GM18499 (cell line): Measurements from ENCODE around the gene C19orf73.
"Not testable (repeated sequence)": the region's sequence is repeated elsewhere in the genome, so short reads cannot be mapped to it uniquely, and the experiment has no call there.

ENCODE experiments used
- ATAC-seq: cut with Tn5 transposase; IDR thresholded peaks from one replicate; pipeline ENCODE4 v1.9.1; 2021; ENCODE audit warnings: moderate number of reproducible peaks; ENCODE audit not compliant: insufficient read depth, unreplicated experiment

The C19orf73 gene

DNA sequence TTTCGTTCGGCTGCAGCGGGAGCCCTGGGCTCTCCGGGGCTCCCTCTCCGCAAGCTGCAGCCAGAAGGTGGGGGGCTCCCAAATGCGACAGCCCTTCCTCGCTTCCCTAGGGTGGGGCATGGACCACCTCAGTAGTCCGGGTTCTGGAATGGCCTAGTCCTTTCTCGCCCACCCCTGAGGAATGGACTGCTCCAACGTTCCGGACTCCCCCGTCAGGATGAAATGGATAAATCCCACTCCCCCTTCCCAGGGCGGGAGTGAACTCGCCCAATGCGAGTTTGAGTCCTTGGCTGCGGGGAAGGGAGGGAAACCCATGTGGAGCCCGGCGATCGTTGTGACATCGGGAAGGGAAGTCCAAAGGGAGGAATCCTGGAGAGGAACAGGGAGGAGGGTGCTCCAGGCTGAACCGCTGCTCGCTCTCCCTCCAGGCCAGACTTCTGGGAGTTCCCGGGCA lies 30.7 kb upstream of the C19orf73 start:
- ATAC-seq = no peak

DNA sequence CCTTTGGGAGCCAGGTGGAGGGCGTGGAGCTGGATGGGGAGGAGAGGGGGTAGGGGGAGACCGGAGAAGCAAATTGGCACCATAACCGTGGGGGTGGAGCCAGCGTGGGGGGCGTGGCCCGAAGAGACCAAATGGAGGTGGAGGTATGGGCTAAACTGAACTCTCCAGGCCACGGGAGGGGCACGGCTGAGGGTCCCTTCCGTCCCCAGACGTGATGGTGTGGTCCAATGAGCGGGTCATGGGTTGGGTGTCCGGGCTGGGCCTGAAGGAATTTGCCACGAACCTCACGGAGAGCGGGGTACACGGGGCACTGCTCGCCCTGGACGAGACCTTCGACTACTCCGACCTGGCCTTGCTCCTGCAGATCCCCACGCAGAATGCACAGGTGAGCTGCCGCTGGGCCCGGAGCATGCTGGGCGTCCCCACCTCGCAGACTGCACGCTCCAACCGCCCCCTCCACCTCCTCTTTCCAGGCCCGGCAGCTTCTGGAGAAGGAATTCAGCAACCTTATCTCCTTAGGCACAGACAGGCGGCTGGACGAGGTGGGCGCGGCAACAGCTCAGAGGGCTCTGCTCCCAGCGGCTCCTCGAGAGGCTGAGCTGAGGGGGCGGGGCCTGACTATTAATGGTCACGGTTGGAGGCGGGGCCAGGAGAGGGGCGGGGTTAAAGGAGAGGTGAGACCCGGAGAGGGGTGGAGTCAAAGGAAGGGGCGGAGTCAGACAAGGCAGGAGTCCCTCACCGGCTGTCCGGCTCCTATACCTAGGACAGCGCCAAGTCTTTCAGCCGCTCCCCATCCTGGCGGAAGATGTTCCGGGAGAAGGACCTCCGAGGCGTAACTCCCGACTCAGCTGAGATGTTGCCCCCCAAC lies 30.1 kb upstream of the C19orf73 start:
- no peak for ATAC-seq

DNA sequence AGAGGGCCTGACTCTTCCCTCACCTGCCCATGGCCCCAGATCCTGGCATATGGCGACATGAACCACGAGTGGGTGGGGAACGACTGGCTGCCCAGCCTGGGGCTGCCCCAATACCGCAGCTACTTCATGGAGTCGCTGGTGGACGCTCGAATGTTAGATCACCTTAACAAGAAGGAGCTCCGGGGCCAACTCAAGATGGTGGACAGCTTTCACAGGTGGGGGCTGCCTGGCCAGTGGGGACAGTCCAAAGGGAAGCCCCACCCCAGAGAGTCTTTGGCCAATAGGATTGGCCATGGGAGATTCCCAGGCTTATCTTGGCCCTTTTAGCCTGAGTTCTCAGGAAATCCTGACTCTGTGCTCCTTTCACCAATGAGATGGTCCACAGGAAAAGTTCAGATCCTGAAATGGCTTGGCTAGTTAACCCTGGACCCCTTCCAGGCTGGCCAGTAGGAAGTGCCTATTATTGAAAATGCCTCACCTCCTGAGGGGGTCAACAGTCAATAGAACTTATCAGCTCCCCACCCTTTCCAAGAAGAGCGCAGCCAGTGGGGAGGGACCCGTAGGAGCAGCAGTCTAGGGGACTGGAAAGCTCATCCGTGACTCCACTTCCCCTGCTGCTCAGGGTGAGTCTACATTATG lies 29.2 kb upstream of the C19orf73 start:
- no peak for ATAC-seq

DNA sequence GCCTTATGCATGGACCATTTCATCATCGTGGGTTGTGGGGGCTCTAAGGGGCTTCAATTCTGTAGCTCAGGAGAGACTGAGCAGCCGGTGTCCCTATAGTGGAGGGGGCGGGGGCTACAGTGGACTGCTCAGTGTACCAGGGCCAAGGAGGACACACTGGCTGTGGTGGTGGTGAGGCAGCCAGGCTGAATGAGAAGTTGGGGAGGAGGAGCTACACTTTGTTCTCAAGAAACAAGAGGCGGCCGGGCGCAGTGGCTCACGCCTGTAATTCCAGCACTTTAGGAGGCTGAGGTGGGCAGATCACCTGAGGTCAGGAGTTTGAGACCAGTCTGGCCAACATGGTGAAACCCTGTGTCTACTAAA lies 27.4 kb upstream of the C19orf73 start:
- ATAC-seq = not testable (repeated sequence)

DNA sequence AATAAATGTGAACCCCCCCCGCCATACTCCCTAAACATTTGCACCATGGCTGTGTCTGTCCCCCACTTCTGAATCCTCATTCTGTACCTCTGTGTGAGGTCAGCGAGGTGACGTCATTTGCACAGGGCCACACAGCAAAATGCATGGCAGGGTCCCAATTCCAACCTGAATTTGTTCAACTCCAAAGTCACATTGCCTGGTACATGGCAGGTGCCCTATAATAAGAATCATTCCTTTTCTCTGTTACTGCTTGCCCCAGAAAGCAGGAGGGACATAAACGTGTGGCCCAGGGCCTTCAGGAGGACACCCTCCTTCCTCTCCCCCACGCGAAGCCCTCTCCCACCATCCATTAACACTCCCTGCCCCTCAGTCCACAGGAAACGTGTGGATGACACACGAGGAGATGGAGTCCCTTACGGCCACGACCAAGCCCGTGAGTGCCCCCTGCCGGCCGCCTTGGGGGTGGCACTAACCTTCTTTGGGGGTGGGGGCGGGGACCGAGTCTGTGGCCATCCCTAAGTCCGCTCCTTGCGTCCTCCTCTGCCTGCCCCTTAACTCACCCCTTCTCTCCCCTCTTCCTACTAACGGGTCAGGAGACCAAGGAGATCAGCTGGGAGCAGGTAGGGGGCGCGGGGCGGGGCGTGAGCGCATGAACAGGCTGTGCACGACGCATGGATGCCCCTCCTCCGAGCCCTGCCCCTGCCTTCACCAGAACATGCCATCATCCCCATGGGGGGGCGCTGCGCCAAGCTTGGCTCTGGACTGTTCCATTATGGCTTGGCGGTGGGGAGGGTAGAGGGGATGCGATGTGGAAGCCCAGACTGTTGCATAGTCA lies 26.8 kb upstream of the C19orf73 start:
- ATAC-seq = no peak

DNA sequence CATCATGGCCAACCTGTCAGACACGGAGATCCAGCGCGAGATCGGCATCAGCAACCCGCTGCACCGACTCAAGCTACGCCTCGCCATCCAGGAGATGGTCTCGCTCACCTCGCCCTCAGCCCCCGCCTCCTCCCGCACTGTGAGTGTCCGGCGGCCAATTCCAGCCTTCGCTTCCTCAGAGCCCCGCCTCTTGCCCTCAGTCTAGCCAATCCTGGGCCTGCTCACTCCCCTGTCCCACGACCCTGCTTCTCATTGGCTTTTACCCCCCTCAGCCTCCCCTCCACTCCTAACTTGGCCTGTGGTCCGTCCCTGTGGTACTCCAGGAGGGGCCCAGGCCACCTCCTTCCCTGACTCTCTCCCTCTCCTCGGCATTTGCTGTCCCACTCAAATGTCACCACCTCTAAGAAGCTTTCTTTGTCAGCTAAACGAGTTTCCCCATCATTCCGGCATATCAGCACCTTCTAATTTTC lies 24.0 kb upstream of the C19orf73 start:
- no peak for ATAC-seq

DNA sequence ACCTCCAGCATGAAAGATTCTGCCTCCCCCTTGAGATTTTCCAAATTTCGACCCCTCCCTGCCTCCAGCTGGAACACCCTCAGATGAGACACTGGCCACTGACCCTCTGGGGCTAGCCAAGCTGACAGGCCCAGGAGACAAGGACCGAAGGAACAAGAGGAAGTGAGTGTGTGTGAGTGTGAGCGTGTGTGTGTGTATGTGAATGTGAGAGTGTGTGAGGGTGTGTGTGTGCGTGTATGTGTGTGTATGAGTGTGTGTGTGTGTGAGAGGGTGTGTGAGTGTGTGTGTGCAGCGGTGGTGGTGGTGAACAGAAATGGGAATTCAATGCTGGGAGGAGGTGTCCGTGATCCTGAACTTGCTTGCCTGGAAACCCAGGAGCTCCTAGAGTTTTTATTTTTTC lies 22.4 kb upstream of the C19orf73 start:
- no peak for ATAC-seq

DNA sequence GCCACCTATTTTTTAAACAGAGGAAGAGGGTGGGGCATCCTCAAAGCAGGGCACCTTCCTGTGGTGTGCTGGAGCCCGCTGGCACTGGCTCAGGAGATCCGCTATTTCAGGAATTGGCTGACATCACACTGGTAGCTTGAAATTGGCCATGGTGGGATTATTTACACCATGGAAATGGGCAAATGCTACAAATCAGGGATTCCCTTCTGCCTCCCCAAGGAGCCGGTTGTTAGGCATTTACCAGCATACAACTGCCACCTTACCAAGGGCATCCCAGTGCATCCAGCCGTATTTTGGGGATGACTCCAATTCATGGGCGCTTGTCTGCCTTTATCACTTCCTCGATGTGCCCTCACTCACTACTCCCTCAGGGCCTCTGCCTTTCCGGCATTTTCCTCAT lies 22.0 kb upstream of the C19orf73 start:
- ATAC-seq = no peak

DNA sequence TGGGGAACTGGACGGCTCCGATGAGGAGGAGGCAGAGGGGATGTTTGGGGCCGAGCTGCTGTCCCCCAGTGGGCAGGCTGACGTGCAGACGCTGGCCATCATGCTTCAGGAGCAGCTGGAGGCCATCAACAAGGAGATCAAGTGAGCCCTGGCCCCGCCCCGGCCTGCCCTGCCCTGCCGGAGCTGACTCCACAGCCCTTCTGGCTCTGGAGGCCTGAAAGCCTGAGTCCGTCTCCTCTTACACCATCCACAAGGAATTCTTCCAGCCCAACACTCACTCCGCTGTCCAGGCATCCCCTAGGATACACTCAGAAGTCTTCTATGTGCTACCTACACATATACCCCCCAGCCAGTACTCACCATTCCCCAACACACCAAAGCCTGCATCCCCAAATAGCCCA lies 17.8 kb upstream of the C19orf73 start:
- no peak for ATAC-seq

DNA sequence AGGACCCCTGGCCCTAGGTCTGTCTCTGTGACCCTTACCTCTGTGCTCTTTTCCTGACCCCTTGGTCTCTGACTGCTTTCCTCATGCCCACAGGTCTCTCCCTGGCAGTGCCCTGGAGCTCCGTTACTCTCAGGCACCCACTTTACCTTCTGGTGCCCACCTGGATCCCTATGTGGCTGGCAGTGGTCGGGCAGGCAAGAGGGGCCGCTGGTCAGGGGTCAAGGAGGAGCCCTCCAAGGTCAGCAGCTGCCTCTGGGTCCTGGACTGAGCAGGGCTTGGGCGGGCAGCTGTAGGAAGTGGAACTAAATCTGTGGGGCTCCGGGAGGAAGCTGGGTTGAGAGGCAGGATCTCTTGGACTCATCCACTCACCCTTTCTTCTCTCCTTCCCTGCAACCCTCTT lies 16.7 kb upstream of the C19orf73 start:
- no peak for ATAC-seq

DNA sequence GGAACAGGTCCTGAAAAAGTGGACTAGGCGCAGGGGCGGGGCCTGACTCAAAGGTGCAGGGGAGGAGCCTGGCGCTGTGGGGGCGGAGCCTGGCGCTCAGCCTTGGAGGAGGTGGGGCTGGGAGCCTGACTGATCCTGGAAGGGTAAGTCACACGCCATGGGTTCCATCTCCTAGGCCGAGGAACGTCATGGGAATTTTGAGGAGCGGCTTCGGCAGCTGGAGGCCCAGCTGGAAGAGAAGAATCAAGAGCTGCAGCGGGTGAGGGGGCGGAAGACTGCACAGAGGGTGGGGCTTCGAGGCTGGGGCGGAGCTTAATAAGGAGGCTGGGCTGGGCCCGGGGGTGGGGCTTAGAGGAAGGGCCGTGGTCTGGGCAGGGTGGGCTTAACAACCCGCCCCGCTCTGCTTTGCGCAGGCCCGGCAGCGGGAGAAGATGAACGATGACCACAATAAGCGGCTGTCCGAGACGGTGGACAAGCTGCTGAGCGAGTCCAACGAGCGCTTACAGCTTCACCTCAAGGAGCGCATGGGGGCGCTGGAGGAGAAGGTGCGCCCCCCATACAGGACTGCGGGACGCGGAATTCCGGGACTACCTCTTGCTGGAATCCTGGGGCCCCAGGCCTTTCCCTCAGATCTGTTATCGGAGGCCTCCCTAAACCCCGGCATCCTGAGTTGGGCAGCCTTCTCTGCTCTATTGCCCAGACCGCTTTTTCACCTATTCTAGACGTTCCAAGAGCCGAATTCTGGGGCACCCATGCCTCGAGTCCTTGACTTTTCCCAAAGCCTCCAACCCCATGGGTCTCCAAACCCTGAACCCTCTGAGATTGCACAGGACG lies 14.9 kb upstream of the C19orf73 start:
- ATAC-seq = no peak

DNA sequence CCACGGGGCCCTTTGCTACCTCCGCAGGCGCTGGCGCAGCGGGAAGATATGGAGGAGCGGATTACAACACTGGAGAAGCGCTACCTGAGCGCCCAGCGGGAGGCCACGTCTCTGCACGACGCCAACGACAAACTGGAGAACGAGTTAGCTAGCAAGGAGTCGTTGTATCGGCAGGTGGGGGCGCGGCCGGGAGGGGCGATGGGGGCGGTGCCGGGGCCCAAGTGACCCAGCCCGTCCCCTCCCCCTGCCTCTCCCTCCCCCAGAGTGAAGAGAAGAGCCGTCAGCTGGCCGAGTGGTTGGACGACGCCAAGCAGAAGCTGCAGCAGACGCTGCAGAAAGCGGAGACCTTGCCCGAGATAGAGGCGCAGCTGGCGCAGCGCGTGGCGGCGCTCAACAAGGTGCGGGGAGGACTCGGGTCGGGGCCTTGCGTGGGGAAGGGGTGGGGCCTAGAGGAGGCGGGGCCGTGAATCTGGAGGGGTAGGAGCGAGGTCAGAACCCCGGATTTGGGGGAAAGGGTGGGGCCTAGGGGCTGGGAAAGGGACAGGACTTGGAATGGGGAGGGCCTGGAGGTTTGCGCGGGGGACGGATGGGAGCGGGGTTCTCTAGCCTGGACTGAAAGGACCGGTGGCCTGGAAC lies 14.1 kb upstream of the C19orf73 start:
- no peak for ATAC-seq

DNA sequence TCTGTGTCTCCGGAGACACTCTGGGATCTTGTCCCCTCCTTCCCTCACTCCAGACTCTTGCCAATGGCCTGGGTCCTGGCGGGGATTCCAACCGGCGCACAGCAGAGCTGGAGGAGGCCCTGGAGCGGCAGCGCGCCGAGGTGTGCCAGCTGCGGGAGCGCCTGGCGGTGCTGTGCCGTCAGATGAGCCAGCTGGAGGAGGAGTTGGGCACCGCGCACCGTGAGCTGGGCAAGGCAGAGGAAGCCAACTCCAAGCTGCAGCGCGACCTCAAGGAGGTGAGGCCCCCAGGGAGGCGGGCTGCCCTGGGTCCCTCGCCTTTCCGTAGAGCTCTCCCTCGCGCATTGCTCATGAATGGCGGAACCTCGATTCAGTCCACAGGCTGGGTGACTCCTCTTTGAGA lies 11.4 kb upstream of the C19orf73 start:
- ATAC-seq = no peak

DNA sequence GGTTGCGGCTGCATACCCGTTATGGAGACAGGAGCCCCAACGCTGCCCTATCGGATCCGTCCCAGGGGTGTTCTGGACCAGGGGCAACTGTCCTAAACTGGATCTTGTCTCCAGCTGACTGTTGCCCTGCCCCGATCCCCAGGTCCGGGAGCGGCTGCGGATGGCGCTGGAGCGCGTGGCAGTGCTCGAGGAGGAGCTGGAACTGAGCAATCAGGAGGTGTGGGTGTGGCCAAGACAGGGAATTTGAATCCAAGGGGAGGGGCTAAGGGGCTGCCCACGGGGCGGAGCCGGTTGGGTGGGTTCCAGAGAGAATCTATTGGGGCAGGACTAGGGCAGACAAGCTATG lies 10.3 kb upstream of the C19orf73 start:
- no peak for ATAC-seq

DNA sequence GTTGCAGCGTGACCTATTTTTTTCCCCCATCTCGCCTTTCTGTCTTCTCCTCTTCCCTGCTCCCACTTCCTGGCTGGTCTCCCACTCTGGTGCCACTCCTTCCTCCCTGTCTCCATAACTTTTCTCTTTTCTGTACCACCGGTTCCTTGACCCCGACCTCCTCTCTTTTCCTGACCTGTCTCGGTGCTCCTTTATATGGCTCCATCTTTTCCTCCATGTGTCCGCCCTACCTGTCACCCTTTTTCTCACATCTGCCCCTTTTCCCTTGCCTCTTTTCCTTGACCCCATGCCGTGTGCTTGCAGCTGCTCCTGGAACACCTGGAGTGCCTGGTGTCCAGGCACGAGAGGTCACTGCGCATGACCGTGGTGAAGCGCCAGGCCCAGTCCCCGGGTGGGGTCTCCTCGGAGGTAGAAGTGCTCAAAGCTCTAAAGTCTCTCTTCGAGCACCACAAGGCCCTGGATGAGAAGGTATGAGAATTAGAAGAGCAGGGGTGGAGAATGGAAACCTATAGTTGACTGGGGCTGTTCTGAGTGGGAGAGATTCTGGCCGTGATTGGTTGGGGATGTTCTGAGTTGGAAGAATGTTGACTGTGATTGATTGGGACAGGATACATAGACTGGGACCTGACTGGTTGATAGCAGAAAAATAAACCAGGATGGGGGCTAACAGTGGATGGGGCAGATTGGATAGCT lies 9.7 kb upstream of the C19orf73 start:
- ATAC-seq = no peak

DNA sequence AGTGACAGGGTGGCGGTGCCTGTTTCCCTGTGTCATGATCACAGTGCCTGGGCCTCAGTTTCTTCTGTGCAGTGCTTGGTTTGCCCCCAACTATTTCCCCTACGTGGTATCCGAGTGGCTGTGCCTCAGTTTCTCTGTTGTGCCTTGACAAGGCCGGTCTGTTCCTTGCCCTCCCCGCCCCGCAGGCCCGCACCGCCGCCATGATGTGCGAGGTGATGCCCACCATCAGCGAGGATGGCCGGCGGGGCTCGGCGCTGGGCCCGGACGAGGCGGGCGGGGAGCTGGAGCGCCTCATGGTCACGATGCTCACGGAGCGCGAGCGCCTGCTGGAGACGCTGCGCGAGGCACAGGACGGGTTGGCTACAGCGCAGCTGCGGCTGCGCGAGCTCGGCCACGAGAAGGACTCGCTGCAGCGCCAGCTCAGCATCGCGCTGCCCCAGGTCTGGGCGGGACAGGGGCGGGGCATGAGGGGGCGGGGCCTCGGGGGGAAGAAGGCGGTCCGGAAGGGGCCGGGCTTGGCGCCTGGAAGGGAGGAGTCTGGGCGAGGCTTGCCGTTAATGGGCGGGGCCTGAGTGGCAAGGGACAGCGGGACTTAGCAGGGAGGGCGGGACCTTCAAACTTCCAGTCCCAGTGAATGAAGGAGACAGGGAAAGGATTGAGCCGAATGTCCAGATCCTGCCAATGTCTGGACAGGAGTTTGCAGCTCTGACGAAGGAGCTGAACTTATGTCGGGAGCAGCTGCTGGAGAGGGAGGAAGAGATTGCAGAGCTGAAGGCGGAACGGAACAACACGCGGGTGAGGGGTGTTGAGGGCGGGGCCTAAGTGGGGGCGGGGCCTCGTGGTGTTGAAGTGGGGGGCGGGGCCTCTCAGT lies 9.0 kb upstream of the C19orf73 start:
- ATAC-seq = peak; percentile 66

DNA sequence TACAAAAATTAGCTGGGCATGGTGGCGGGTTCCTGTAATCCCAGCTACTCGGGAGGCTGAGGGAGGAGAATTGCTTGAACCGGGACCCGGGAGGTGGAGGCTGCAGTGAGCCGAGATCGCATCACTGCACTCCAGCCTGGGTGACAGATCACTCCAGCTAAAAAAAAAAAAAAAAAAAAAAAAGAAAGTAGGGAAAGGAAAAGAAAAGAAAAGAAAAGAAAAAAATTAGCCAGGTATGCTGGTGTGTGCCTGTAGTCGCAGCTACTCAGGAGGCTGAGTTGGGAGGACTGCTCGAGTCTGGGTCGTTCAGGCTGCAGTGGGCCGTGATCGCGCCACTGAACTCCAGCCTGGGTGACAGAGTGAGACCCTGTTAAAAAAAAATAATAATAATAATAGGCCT lies 8.3 kb upstream of the C19orf73 start:
- ATAC-seq = not testable (repeated sequence)

DNA sequence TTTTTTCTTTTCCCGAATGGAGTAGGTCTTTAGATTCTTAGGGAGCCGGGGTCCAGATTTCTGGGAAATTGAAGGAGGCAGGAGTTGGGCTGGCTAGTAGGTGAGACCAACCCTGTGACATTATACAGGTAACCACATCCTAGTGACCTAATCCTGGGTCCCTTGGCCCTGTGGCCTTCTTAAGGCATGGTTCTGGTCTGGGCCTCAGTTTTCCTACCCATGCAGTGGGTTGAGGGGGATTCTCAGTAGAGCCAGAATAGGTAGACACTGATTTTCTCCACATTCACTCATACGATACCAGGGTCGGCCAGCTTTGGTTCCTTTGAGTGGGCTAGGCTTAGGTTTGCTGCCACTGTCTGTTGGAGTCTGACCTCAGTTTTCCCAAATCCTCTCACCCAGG lies 7.6 kb upstream of the C19orf73 start:
- no peak for ATAC-seq
